Measurements from ENCODE around the gene MBOAT2. TPM values are rescaled to one million over a fixed set of nuclear protein-coding genes. Genes with fewer than 3 reads are reported as not detected.

Gene MBOAT2
- total and polyA plus RNA-seq, 4 donors = 75.1 to 116 (median 85.5) TPM

DNA sequence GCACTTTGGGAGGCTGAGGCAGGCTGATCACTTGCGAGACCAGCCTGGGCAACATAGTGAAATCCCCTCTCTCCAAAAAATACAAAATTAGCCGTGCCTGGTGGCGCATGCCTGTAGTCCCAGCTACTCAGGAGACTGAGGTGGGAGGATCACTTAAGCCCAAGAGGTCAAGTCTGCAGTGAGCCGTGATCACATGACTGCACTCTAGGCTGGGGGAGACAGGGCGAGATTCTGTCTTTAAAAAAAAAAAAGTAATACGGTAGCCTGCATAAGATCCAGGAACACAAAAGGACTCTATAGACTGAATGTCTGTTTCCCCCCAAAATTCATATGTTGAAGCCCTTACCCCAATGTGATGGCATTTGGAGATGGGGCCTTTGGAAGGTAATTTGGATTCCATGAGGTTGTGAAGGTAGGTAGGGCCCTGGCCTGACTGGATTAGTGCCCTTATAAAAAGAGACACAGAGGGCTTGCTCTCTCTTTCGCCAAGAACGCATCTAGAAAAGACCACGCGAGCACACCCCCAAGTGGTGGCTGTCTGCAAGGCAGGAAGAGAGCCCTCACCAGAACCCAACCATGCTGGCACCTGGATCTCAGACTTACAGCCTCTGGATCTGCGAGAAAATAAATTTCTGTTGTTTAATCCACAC is 17.0 kb downstream of the MBOAT2 start:
- DNase-seq (ENCODE audit: low read depth in 4 of 6, low spot score in 6 of 6) = no peak
- Histone ChIP-seq H3K27me3 (ENCODE audit: control insufficient read depth, insufficient read depth, low read length) (no peaks in the 10 kb centered on the region), H3K27ac (ENCODE audit: low read depth, low read length) (no peak overlapping the region), H3K36me3 (ENCODE audit: control insufficient read depth, insufficient read depth, low read length) (no peaks in the 10 kb centered on the region), H3K9me3 (ENCODE audit: control insufficient read depth, insufficient read depth, low read length) (peaks cover 1% of the 10 kb centered on the region), H3K4me1 (ENCODE audit: control insufficient read depth, insufficient read depth, low read length) (no peaks in the 10 kb centered on the region), H3K4me3 (ENCODE audit: low read depth, low read length) (no peak overlapping the region)
- WGBS (ENCODE audit: insufficient coverage) = 78% methylated on average over 6 of the region's 11 CpGs

DNA sequence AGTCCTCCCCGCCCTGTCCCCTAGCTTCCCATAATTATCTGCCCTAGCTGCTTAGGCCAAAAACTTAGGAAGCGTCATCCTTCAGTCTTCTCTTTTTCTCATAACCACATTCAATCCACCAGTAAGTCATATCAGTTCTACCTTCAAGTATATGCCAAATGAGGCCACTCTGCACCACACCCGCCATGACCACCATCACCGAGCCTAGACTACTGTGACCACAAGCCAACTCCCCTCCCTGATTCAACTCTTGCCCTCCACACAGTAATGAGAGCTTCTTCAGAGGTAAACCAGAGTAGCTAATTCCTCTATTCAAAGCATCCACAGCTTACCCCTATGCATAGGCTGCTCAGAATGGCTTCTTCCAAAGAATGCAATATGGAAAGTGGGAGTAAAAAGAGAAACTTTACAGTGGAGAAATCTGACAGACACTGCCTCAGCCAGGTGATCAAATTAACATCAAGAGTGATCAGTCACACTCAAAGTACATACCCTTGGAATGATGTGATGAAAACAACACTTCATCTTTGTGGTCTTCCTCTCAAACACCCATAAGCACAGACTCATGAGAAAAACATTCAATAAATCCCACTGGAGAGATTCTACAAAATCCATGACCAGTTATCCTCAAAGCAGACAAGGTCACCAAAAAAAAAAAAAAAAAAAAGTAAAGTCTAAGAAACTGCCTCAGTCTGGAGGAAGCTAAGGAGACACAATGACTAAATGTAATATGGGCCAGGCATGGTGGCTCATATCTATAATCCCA is 17.7 kb downstream of the MBOAT2 start:
- Histone ChIP-seq H3K9me3 (ENCODE audit: control insufficient read depth, insufficient read depth, low read length) (peaks cover 1% of the 10 kb centered on the region), H3K27me3 (ENCODE audit: control insufficient read depth, insufficient read depth, low read length) (no peaks in the 10 kb centered on the region), H3K27ac (ENCODE audit: low read depth, low read length) (no peak overlapping the region), H3K4me3 (ENCODE audit: low read depth, low read length) (no peak overlapping the region), H3K36me3 (ENCODE audit: control insufficient read depth, insufficient read depth, low read length) (no peaks in the 10 kb centered on the region), H3K4me1 (ENCODE audit: control insufficient read depth, insufficient read depth, low read length) (no peaks in the 10 kb centered on the region)
- no peak for DNase-seq (ENCODE audit: low read depth in 4 of 6, low spot score in 6 of 6)
- WGBS (ENCODE audit: insufficient coverage) = 99% methylated on average over 4 of the region's 4 CpGs

GRCh38 chr2:8984855-8985254 is 18.6 kb downstream of the MBOAT2 start:
- WGBS (ENCODE audit: insufficient coverage) = no CpG with 5 or more reads among the region's 4 CpGs
- H3K4me3 ChIP-seq (ENCODE audit: low read depth, low read length) = no peak overlapping the region
- no peak for DNase-seq (ENCODE audit: low read depth in 4 of 6, low spot score in 6 of 6)
- H3K27ac ChIP-seq (ENCODE audit: low read depth, low read length) = no peak overlapping the region
- H3K4me1 ChIP-seq (ENCODE audit: control insufficient read depth, insufficient read depth, low read length) = no peaks in the 10 kb centered on the region
- H3K27me3 ChIP-seq (ENCODE audit: control insufficient read depth, insufficient read depth, low read length) = no peaks in the 10 kb centered on the region
- no peaks in the 10 kb centered on the region for H3K36me3 ChIP-seq (ENCODE audit: control insufficient read depth, insufficient read depth, low read length)
- H3K9me3 ChIP-seq (ENCODE audit: control insufficient read depth, insufficient read depth, low read length) = peaks cover 1% of the 10 kb centered on the region

- Histone ChIP-seq H3K4me3 (ENCODE audit: low read depth, low read length) (no peak overlapping the region), H3K9me3 (ENCODE audit: control insufficient read depth, insufficient read depth, low read length) (peaks cover 1% of the 10 kb centered on the region), H3K27ac (ENCODE audit: low read depth, low read length) (no peak overlapping the region), H3K36me3 (ENCODE audit: control insufficient read depth, insufficient read depth, low read length) (no peaks in the 10 kb centered on the region), H3K4me1 (ENCODE audit: control insufficient read depth, insufficient read depth, low read length) (no peaks in the 10 kb centered on the region), H3K27me3 (ENCODE audit: control insufficient read depth, insufficient read depth, low read length) (no peaks in the 10 kb centered on the region)
- no CpG with 5 or more reads among the region's 5 CpGs for WGBS (ENCODE audit: insufficient coverage)
- DNase-seq (ENCODE audit: low read depth in 4 of 6, low spot score in 6 of 6) = no peak
Measured at GRCh38 chr2:8984157-8984556, 19.3 kb downstream of the MBOAT2 start.

DNA sequence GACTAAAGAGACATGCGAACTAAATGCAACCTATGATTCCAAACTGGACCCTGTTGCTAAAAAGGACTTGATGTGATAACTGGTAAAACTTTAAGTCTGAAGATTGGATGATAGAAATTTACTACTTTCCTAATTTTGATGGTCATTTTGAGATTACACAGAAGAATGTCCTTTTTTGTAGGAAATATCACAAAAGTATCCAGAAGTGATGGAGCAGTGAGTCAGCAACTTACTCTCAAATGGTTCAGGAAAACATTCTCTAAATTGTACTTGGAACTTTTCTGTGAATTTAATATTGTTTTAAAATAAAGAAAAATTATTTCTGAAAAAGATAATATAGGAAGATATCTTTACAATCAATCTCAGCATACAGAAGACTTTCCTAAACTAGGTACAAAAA is 19.9 kb downstream of the MBOAT2 start:
- Histone ChIP-seq H3K27me3 (ENCODE audit: control insufficient read depth, insufficient read depth, low read length) (no peaks in the 10 kb centered on the region), H3K4me3 (ENCODE audit: low read depth, low read length) (no peak overlapping the region), H3K4me1 (ENCODE audit: control insufficient read depth, insufficient read depth, low read length) (no peaks in the 10 kb centered on the region), H3K9me3 (ENCODE audit: control insufficient read depth, insufficient read depth, low read length) (peaks cover 1% of the 10 kb centered on the region), H3K27ac (ENCODE audit: low read depth, low read length) (no peak overlapping the region), H3K36me3 (ENCODE audit: control insufficient read depth, insufficient read depth, low read length) (no peaks in the 10 kb centered on the region)
- DNase-seq (ENCODE audit: low read depth in 4 of 6, low spot score in 6 of 6) = no peak
- WGBS (ENCODE audit: insufficient coverage) = no CpG with 5 or more reads among the region's 1 CpG

- H3K4me1 ChIP-seq (ENCODE audit: control insufficient read depth, insufficient read depth, low read length) = no peaks in the 10 kb centered on the region
- 92% methylated on average over 2 of the region's 7 CpGs for WGBS (ENCODE audit: insufficient coverage)
Measured at GRCh38 chr2:8981876-8982275, 21.6 kb downstream of the MBOAT2 start.

DNA sequence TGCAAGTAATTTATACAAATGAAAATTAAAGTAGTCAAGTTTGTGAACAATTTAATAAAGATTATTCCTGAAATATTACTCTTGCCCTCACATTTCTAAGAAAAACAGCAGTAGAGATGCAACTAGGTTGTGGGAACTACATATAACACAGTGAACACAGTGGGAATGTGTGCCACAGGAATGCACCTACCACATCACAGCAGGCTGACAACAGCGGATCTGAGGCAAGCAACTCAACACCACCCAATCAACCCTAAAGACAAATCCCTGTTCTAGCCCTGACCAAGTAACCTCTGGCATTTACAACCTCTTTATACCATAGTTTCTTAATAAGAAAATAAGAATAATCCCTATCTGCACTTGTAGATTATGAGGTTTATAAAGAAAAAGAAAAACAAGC is 23.4 kb downstream of the MBOAT2 start:
- Histone ChIP-seq H3K27ac (ENCODE audit: low read depth, low read length) (no peak overlapping the region), H3K36me3 (ENCODE audit: control insufficient read depth, insufficient read depth, low read length) (no peaks in the 10 kb centered on the region), H3K4me3 (ENCODE audit: low read depth, low read length) (no peak overlapping the region), H3K27me3 (ENCODE audit: control insufficient read depth, insufficient read depth, low read length) (no peaks in the 10 kb centered on the region), H3K9me3 (ENCODE audit: control insufficient read depth, insufficient read depth, low read length) (peaks cover 1% of the 10 kb centered on the region), H3K4me1 (ENCODE audit: control insufficient read depth, insufficient read depth, low read length) (no peaks in the 10 kb centered on the region)
- WGBS (ENCODE audit: insufficient coverage) = no CpG with 5 or more reads among the region's 1 CpG
- DNase-seq (ENCODE audit: low read depth in 4 of 6, low spot score in 6 of 6) = no peak

More at GRCh38 chr2:8981876-8982275, 21.6 kb downstream of the MBOAT2 start:
- no peaks in the 10 kb centered on the region for H3K27me3 ChIP-seq (ENCODE audit: control insufficient read depth, insufficient read depth, low read length)
- no peak overlapping the region for H3K27ac ChIP-seq (ENCODE audit: low read depth, low read length)
- H3K36me3 ChIP-seq (ENCODE audit: control insufficient read depth, insufficient read depth, low read length) = no peaks in the 10 kb centered on the region
- peaks cover 1% of the 10 kb centered on the region for H3K9me3 ChIP-seq (ENCODE audit: control insufficient read depth, insufficient read depth, low read length)
- no peak for DNase-seq (ENCODE audit: low read depth in 4 of 6, low spot score in 6 of 6)
- no peak overlapping the region for H3K4me3 ChIP-seq (ENCODE audit: low read depth, low read length)

DNA sequence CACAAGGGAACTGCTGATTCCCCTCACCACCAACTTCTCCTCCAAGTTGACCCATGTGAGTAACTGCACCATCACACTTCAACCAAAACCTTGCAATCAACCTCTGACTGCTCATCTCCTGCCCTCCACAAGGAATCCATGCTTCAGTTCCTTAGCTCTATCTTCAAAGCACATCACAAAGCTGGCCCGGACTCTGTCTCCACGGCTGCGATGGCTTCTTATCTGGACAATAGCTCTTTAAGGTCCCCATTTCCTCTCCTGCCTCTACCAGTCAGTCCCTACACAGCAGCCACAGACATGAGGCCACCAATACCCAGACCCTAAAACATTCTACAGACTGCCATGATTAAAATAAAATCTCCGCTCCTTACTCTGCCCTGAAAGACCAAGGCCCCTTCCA is 25.7 kb downstream of the MBOAT2 start:
- DNase-seq (ENCODE audit: low read depth in 4 of 6, low spot score in 6 of 6) = no peak
- no peaks in the 10 kb centered on the region for H3K9me3 ChIP-seq (ENCODE audit: control insufficient read depth, insufficient read depth, low read length)
- H3K4me3 ChIP-seq (ENCODE audit: low read depth, low read length) = no peak overlapping the region
- no peaks in the 10 kb centered on the region for H3K36me3 ChIP-seq (ENCODE audit: control insufficient read depth, insufficient read depth, low read length)
- no peak overlapping the region for H3K27ac ChIP-seq (ENCODE audit: low read depth, low read length)
- 97% methylated on average over 4 of the region's 4 CpGs for WGBS (ENCODE audit: insufficient coverage)
- H3K4me1 ChIP-seq (ENCODE audit: control insufficient read depth, insufficient read depth, low read length) = no peaks in the 10 kb centered on the region
- H3K27me3 ChIP-seq (ENCODE audit: control insufficient read depth, insufficient read depth, low read length) = no peaks in the 10 kb centered on the region

GRCh38 chr2:8976442-8977259 is 26.8 kb downstream of the MBOAT2 start:
- DNase-seq (ENCODE audit: low read depth in 4 of 6, low spot score in 6 of 6) = peak in 2 of 6 donors; percentile 26 to 48

More at GRCh38 chr2:8976442-8977259, 26.8 kb downstream of the MBOAT2 start:
- Histone ChIP-seq H3K4me3 (ENCODE audit: low read depth, low read length) (no peak overlapping the region), H3K4me1 (ENCODE audit: control insufficient read depth, insufficient read depth, low read length) (no peaks in the 10 kb centered on the region), H3K36me3 (ENCODE audit: control insufficient read depth, insufficient read depth, low read length) (no peaks in the 10 kb centered on the region), H3K9me3 (ENCODE audit: control insufficient read depth, insufficient read depth, low read length) (no peaks in the 10 kb centered on the region), H3K27ac (ENCODE audit: low read depth, low read length) (no peak overlapping the region), H3K27me3 (ENCODE audit: control insufficient read depth, insufficient read depth, low read length) (no peaks in the 10 kb centered on the region)
- WGBS (ENCODE audit: insufficient coverage) = 0% methylated on average over 1 of the region's 8 CpGs

Measured in spinal cord (tissue), 10 donors.